HG02943 (cell line): ENCODE results near the gene BSG.
A peak's percentile ranks its signal among the peaks of the same experiment; 100 is the strongest.
"Not testable (repeated sequence)": the region's sequence is repeated elsewhere in the genome, so short reads cannot be mapped to it uniquely, and the experiment has no call there.

Source experiments
- ATAC-seq: cut with Tn5 transposase; IDR thresholded peaks from one replicate; pipeline ENCODE4 v1.9.1; 2021; ENCODE audit warnings: mild to moderate bottlenecking, low read depth, moderate library complexity; ENCODE audit not compliant: unreplicated experiment

Gene BSG

GRCh38 chr19:616747-617526 is 44.5 kb downstream of the BSG start:
- ATAC-seq = no peak

- no peak for ATAC-seq
These were observed 45.3 kb downstream of the BSG start for GRCh38 chr19:617551-618246.

GRCh38 chr19:618247-618619 is 45.8 kb downstream of the BSG start:
- no peak for ATAC-seq

- ATAC-seq = no peak
These were observed 46.4 kb downstream of the BSG start for GRCh38 chr19:618674-619285.

- no peak for ATAC-seq
These were observed 47.0 kb downstream of the BSG start for GRCh38 chr19:619286-620002.

GRCh38 chr19:620166-620862 is 47.9 kb downstream of the BSG start:
- ATAC-seq = no peak

- not testable (repeated sequence) for ATAC-seq
These were observed 48.8 kb downstream of the BSG start for GRCh38 chr19:621191-621590.

- no peak for ATAC-seq
These were observed 49.4 kb downstream of the BSG start for GRCh38 chr19:621819-622218.

- no peak for ATAC-seq
These were observed 50.3 kb downstream of the BSG start for GRCh38 chr19:622666-623065.

GRCh38 chr19:623175-623916 is 51.0 kb downstream of the BSG start:
- no peak for ATAC-seq

GRCh38 chr19:623974-624373 is 51.6 kb downstream of the BSG start:
- ATAC-seq = no peak

GRCh38 chr19:624433-625109 is 52.2 kb downstream of the BSG start:
- ATAC-seq = no peak

- ATAC-seq = no peak
These were observed 52.9 kb downstream of the BSG start for GRCh38 chr19:625257-625656.

- not testable (repeated sequence) for ATAC-seq
These were observed 54.2 kb downstream of the BSG start for GRCh38 chr19:626566-626965.

- no peak for ATAC-seq
These were observed 55.8 kb downstream of the BSG start for GRCh38 chr19:628168-628567.

GRCh38 chr19:629515-629914 is 57.1 kb downstream of the BSG start:
- ATAC-seq = not testable (repeated sequence)

GRCh38 chr19:629961-630714 is 57.7 kb downstream of the BSG start:
- ATAC-seq = no peak

GRCh38 chr19:632579-633067 is 60.2 kb downstream of the BSG start:
- peak; percentile 15 for ATAC-seq
